GM18526 (cell line): ENCODE results near the gene ACACA.

Experiments
- POLR2A ChIP-seq: IDR thresholded peaks from 3 replicates; pipeline ENCODE4 v1.6.1; 2011; ENCODE audit not compliant: insufficient read length; ENCODE audit errors: extremely low read depth

ACACA gene

DNA sequence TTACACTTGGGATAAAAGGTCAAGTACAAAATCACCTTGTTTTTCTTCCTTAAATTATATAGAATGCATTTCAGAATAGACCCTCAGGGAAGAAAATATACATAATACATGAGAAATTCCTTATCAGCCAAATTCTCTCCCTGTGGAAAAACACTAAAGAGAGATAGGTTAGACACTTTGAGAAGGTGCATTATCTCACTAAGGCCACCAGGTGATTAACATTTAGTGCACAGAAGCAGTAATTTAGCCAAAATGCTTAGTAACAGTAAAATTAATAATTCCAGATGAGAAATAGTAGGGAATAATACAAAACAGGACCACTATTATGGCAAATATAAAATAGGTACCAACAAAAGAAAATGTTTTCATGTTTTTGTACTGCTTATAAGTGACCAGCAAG lies 216.1 kb downstream of the ACACA start:
- no peak for TF ChIP-seq POLR2A

DNA sequence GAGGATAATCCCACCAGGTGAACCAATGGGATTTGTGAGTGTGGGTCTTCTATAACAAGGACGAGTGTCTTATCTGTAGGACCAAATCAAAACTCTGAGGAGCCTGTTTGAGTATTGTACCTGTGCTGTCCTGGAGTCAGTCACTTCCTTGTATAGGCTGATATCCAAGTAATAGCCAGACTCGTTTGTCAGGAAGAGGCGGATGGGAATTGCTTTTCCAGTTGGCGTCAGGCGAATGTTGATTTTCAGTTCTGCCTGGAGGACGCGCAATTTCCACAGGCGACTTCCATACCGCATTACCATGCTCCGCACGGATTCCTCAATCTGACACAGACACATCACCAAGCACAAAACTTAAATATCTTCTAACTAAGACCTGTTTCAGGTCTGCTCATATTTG lies 218.5 kb downstream of the ACACA start:
- no peak for TF ChIP-seq POLR2A

DNA sequence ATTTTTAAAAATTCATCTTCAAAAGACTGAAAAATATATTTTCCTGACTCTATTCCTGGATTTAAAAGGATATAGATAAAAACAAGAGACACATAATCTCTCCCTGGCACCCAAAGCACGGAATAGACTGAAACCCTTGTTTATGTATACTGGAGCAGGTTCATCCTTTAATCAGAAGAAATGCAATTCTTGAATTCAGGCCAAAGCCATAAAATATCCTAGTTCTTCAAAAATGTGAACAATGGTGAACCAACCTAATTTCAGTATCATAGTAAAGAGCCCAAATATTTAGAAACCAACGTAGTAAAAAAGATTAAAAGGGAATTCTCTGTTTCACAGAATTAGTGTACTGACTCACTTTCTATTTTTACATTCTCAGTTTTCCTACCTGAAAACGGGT lies 219.4 kb downstream of the ACACA start:
- no peak for TF ChIP-seq POLR2A

DNA sequence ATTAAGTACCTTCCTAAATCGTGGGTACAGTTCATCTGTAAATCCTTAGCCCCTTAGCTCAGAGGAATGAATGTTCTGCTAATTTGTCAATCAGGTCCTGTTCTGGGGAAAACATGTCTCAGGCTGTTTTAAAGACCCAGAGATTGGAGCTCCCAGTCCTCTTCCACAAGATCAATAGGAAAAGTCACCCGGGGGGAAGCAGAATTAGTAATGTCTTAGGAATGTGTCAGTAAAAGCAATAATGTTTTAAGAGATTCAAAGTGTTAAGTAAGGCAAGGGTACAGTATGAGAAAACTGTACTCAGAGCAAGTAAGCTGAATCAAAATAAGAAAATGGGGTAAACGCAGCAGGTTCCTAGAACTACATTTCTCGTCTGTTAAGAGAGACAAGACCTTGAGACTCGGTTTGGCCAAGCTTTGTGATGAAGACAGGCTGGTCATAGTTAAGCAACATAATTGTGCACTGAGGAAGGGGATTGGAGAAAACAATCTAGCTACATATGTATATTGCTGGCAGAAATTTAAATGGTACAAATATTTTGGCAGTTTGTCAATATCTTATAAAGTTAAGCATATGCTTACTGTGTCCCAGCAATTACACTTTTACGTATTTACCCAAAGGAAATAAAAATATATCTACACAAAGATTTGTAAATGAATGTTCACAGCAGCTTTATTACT lies 223.7 kb downstream of the ACACA start:
- TF ChIP-seq POLR2A, result no peak

GRCh38 chr17:37180376-37180775 lies 226.3 kb downstream of the ACACA start:
- TF ChIP-seq POLR2A, result no peak

GRCh38 chr17:37179893-37180292 lies 226.7 kb downstream of the ACACA start:
- TF ChIP-seq POLR2A, result no peak

GRCh38 chr17:37177254-37177870 lies 229.3 kb downstream of the ACACA start:
- TF ChIP-seq POLR2A, result no peak

DNA sequence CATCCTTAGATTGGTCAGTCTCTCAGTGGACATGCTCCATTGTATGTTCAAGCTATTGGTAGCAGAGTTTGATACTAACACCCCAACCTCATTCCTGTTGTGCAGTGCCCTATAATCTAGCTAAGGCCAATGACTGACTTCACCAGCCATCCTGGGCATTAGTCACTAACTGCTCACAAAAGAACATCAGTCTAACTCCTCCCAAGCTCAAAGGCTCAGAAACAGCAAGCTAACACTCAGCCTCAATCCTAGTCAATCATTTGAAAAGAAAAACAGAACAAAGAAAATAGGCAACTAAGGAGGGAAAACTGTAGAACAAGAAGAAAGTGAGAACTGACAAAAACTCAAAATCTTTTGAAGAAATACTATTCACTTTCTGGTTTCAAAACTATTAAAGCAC lies 229.9 kb downstream of the ACACA start:
- TF ChIP-seq POLR2A, result no peak

GRCh38 chr17:37174205-37174604 lies 232.4 kb downstream of the ACACA start:
- no peak for TF ChIP-seq POLR2A

- TF ChIP-seq POLR2A, result no peak
Observed at GRCh38 chr17:37170881-37171425, 235.7 kb downstream of the ACACA start.

DNA sequence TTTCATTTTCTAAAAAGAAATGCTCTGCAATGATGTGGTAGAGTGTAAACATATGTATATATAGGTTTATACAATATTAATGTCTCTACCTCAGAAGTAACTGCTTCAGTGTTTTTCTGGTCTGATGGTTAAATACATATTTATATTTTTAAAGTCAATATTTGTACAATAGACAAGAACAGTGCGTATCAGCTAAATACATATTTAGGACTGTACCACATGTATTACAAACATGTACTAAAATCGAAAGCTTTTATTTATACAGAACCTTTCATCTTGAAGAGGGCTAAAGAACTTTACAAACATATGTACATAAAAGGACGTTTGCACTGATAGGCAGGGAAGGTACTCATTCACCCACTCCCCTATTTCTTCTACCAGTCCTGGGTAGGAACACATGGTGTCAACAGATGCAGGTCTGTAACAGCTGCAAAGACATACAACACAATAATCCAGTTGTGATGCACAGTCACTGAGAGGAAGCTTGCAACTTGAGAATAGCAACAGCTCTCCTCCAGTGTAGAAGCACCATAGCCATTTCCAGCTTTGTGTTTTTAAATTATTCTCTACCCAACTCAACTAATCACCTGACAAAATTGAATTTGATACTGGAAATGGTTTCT lies 237.8 kb downstream of the ACACA start:
- no peak for TF ChIP-seq POLR2A

- no peak for TF ChIP-seq POLR2A
Observed at GRCh38 chr17:37167756-37168155, 238.9 kb downstream of the ACACA start.

DNA sequence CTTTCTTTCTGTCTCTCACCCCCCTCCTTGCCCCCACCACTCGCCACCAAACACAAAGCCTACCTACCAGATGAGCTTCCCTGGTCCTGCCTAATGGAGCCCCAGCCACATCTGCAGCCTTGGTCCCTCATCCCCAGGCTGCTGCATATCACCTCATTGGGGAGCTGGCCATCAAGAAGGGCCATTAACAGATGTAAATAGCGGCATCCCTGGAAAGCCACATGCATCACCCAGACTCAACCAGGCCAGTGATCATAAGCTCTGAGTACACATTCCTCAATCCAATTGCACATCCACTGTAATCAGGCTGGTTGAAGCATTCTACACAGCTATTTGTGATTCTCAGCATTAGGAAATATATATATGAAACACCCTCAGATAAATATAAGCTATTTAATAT lies 242.6 kb downstream of the ACACA start:
- no peak for TF ChIP-seq POLR2A

GRCh38 chr17:37162800-37163199 lies 243.8 kb downstream of the ACACA start:
- no peak for TF ChIP-seq POLR2A

DNA sequence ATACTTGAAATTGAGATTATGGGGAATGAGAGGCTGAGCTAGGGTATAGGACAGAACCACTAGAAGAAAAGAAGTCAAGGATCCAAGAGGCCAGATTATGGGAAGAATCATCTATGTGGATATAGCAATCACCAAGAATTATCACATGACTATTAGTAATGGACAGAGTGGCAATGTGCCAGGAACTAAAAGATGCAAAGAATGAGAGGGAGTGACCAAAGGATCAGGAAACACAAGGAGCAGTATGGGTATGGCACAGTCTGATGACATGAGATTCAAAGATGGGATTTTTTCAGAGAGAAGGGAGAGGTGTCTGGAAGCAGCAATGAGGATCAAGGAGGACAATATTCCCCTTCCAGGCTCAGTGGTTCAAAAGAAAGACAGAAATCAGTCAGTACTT lies 245.7 kb downstream of the ACACA start:
- no peak for TF ChIP-seq POLR2A

GRCh38 chr17:37158290-37158689 lies 248.3 kb downstream of the ACACA start:
- TF ChIP-seq POLR2A, result no peak
